A549 (cell line): ENCODE data around the gene ALDH3A2. TPM values are rescaled to one million over a fixed set of nuclear protein-coding genes. Genes with fewer than 3 reads are reported as not detected.

Experiments
- ATAC-seq, 2 experiments: fragments of 200-7000 bp in 1 of 2; fragments of >200 bp in 1 of 2; cut with Nextera tagmentation in 1 of 2; cut with Tn5 transposase in 1 of 2; 3 replicates each; pipeline versions ENCODE4 v1.8.0 to v1.9.1; 2018 to 2020; ENCODE audit warnings: mild to moderate bottlenecking in 1 of 2, moderate library complexity in 1 of 2
- CTCF ChIA-PET: fragments of 300-600 bp; sonication (Branson Sonifier 250); formaldehyde crosslinking; extraction: SDS; loops from one replicate; lab custom pipeline; 2021; ENCODE audit warnings: antibody characterized with exemption, inconsistent platforms; lab: Yijun Ruan, JAX
- POLR2A ChIA-PET: fragments of 350-600 bp; formaldehyde crosslinking; extraction: SDS; loops from one replicate; lab custom pipeline; 2021; ENCODE audit warnings: antibody characterized with exemption, inconsistent platforms; lab: Yijun Ruan, JAX
- DNase-seq, 2 experiments: peaks; one replicate each; pipeline versions ENCODE4 v3.0.0 to v3.0.0-alpha.2; 2011 to 2016; ENCODE audit warnings: low read depth in 1 of 2, low spot score in 1 of 2
- FAIRE-seq: peaks from 2 replicates; lab custom pipeline; 2011; peaks lifted over from hg19 to GRCh38; lab: Jason Lieb, UNC
- H3K27ac ChIP-seq, 2 experiments: fragments of >200 bp; sonication (Bioruptor Twin); formaldehyde crosslinking; 3 replicates each; pipeline ENCODE4 v1.5.1; 2016 to 2017
- H3K4me1 ChIP-seq: fragments of >200 bp; sonication (Bioruptor Twin); formaldehyde crosslinking; 3 replicates; pipeline ENCODE4 v1.6.1; 2016
- H3K4me2 ChIP-seq: fragments of >200 bp; sonication (Bioruptor Twin); formaldehyde crosslinking; 3 replicates; pipeline ENCODE4 v1.6.1; 2016
- H3K4me3 ChIP-seq: fragments of >200 bp; sonication (Bioruptor Twin); formaldehyde crosslinking; 3 replicates; pipeline ENCODE4 v1.5.1; 2016
- H3K9me3 ChIP-seq: fragments of >200 bp; sonication (Bioruptor Twin); formaldehyde crosslinking; 3 replicates; pipeline ENCODE4 v1.6.1; 2016
- CBX2 ChIP-seq: fragments of 200-600 bp; sonication (generic); IDR thresholded peaks from 2 replicates; pipeline ENCODE4 v1.6.1; 2016; ENCODE audit warnings: low read depth, mild to moderate bottlenecking, borderline replicate concordance
- CBX8 ChIP-seq: fragments of 200-600 bp; sonication (generic); IDR thresholded peaks from 2 replicates; pipeline ENCODE4 v1.6.1; 2016
- CHD4 ChIP-seq: fragments of 200-600 bp; sonication (generic); IDR thresholded peaks from 2 replicates; pipeline ENCODE4 v1.6.1; 2016; ENCODE audit warnings: antibody characterized with exemption, mild to moderate bottlenecking, borderline replicate concordance
- EHF ChIP-seq: fragments of 250-450 bp; sonication (Bioruptor Pico); IDR thresholded peaks from 2 replicates; pipeline ENCODE4 v1.5.0; 2020; ENCODE audit warnings: mild to moderate bottlenecking
- EHMT2 ChIP-seq: fragments of 200-600 bp; sonication (generic); IDR thresholded peaks from 2 replicates; pipeline ENCODE4 v1.6.1; 2016; ENCODE audit warnings: antibody characterized with exemption, low read depth, mild to moderate bottlenecking, moderate library complexity
- HDAC2 ChIP-seq: fragments of 200-600 bp; sonication (generic); IDR thresholded peaks from 2 replicates; pipeline ENCODE4 v1.6.1; 2016
- HOXA7 ChIP-seq: fragments of 250-450 bp; sonication (Bioruptor Pico); IDR thresholded peaks from 2 replicates; pipeline ENCODE4 v1.5.0; 2020; ENCODE audit warnings: mild to moderate bottlenecking, moderate library complexity
- HOXB13 ChIP-seq: fragments of 250-450 bp; sonication (Bioruptor Pico); IDR thresholded peaks from 2 replicates; pipeline ENCODE4 v1.5.0; 2020; ENCODE audit warnings: low read depth, mild to moderate bottlenecking, moderate library complexity
- HOXB5 ChIP-seq: fragments of 250-450 bp; sonication (Bioruptor Pico); IDR thresholded peaks from 2 replicates; pipeline ENCODE4 v1.5.0; 2020; ENCODE audit warnings: mild to moderate bottlenecking, moderate library complexity
- KDM1A ChIP-seq: fragments of 200-600 bp; sonication (generic); IDR thresholded peaks from 2 replicates; pipeline ENCODE4 v1.6.1; 2016; ENCODE audit warnings: low read depth, mild to moderate bottlenecking
- KDM5A ChIP-seq: fragments of 200-600 bp; sonication (generic); IDR thresholded peaks from 2 replicates; pipeline ENCODE4 v1.6.1; 2016; ENCODE audit warnings: antibody characterized with exemption, mild to moderate bottlenecking
- MAFK ChIP-seq: fragments of 450-650 bp; IDR thresholded peaks from 2 replicates; pipeline ENCODE4 v1.6.1; 2014; ENCODE audit not compliant: partially characterized antibody
- MAZ ChIP-seq: fragments of 150-350 bp; IDR thresholded peaks from 2 replicates; pipeline ENCODE4 v1.6.1; 2014; ENCODE audit warnings: antibody characterized with exemption, low read depth, low read length, borderline replicate concordance
- MYC ChIP-seq: IDR thresholded peaks from 2 replicates; pipeline ENCODE4 v1.6.1; 2012; ENCODE audit warnings: mild to moderate bottlenecking, inconsistent platforms, low read length, improper control_type of control experiment, borderline replicate concordance
- NFE2L2 ChIP-seq: fragments of 150-350 bp; conservative IDR thresholded peaks from 2 replicates; pipeline ENCODE4 v1.6.1; 2014; ENCODE audit warnings: low read length
- NR3C1 ChIP-seq: fragments of >200 bp; sonication (Bioruptor Twin); formaldehyde crosslinking; IDR thresholded peaks from 3 replicates; pipeline ENCODE4 v1.6.1; 2017
- POLR2A ChIP-seq: IDR thresholded peaks from 2 replicates; pipeline ENCODE4 v1.6.1; 2012; ENCODE audit warnings: mild to moderate bottlenecking, low read length
- POLR2AphosphoS2 ChIP-seq: conservative IDR thresholded peaks from 2 replicates; pipeline ENCODE4 v1.6.1; 2012; ENCODE audit warnings: low read length, improper control_type of control experiment, inconsistent platforms
- RAD21 ChIP-seq, 2 experiments: fragments of >200 bp in 1 of 2; sonication (Bioruptor Twin) in 1 of 2; formaldehyde crosslinking in 1 of 2; IDR thresholded peaks in 1 of 2; conservative IDR thresholded peaks in 1 of 2; 2 replicates in 1 of 2; 3 replicates in 1 of 2; pipeline ENCODE4 v1.6.1; 2012 to 2018; ENCODE audit warnings: inconsistent platforms in 1 of 2
- TFCP2L1 ChIP-seq: fragments of 250-450 bp; sonication (Bioruptor Pico); IDR thresholded peaks from 2 replicates; pipeline ENCODE4 v1.5.0; 2021; ENCODE audit warnings: mild to moderate bottlenecking
- ZFP36 ChIP-seq: fragments of 450-650 bp; IDR thresholded peaks from 2 replicates; pipeline ENCODE4 v1.6.1; 2014; ENCODE audit warnings: borderline replicate concordance; ENCODE audit not compliant: partially characterized antibody
- ZSCAN20 ChIP-seq: fragments of 250-450 bp; sonication (Bioruptor Pico); IDR thresholded peaks from 2 replicates; pipeline ENCODE4 v1.8.0; 2022; ENCODE audit warnings: mild to moderate bottlenecking, moderate library complexity
- WGBS: methylation state at CpG from one replicate; pipeline ENCODE4 v1.1.6; 2017; ENCODE audit errors: missing lambda C conversion rate; 5-methylcytosine and 5-hydroxymethylcytosine counted together
- polyA plus RNA-seq, 4 experiments: library from polyadenylated mRNA; depleted of rRNA in 3 of 4; stranded (reverse); fragments of >200 nt; fragmentation: RNase III in 1 of 4; extraction: RNeasy Plus Mini Kit Qiagen cat#74134 plus additional on column Dnase treatment in 1 of 4; gene quantifications; 2 replicates in 3 of 4; 3 replicates in 1 of 4; pipeline ENCODE4 v1.2.3, GENCODE V29; 2011 to 2017
- TF ChIP-seq, protein P1 (sequence below): fragments of >200 bp; sonication (Bioruptor Twin); formaldehyde crosslinking; IDR thresholded peaks from 2 replicates; pipeline ENCODE4 v1.6.1; 2016
- TF ChIP-seq, protein P2 (sequence below): fragments of 250-450 bp; sonication (Bioruptor Pico); IDR thresholded peaks from 2 replicates; pipeline ENCODE4 v1.5.0; 2020; ENCODE audit warnings: low read depth, mild to moderate bottlenecking, moderate library complexity
- TF ChIP-seq, protein P3 (sequence below): IDR thresholded peaks from 2 replicates; pipeline ENCODE4 v1.6.1; 2012; ENCODE audit warnings: low read depth, borderline replicate concordance

Gene ALDH3A2
- polyA plus RNA-seq, 2 of the 4 experiments (the other 2 are of a cell fraction): 140 to 195 TPM

DNA sequence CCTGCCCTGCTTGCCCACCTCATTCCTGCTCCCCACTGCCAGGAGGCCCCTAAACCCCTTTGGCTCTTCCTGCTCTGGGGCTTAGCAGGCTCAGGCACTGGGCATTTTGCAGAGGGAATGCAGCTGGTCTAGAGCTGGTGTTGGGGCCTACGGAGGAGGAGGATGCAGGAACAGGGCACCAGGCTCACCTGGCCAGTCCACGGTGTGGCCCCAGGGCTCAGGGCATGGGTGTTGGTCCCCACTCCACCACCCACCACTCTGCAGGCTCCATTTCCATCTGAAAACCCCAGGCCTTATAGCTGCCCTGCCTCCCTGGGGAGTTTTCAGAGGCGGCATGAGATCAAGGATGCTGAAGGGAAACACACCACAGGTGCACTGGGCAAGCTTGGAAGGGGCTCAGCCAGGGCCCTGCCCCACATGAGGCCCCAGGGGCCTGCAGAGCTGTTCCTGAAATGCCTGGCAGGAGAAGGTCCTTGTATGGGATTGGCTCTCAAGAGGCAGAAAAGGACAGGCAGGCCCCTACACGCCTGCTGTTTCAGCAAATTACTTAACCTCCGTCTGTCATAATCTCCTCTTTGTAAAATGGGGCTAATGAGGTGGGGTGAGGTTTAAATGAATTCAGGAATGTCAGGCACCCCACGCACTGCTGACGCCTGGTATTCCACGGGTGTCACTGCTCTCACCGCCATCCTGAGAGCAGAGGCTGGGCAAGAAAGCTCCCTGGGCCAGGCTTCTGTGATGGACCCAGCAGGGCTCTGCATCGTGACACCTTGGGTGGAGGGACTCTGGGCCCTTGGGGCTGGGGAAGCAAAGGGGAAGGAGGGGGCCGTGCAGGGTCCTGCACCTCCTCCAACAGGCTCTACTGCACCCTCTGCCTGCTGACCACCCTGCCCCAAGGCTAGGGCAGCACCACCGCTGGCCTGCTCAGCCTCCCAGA lies 58.5 kb downstream of the ALDH3A2 start:
- ATAC-seq: peak in 1 of 2 experiments; percentile 6; a peak in 3 of 6 replicates
- Histone ChIP-seq H3K27ac (peak overlapping the region in 1 of 2 experiments; percentile 25; a peak in 1 of 6 replicates), H3K4me1 (peaks cover 7% of the 10 kb centered on the region; the same call in 1 of the 3 replicates), H3K9me3 (no peaks in the 10 kb centered on the region), H3K4me2 (no peak overlapping the region), H3K4me3 (no peak overlapping the region)
- ChIA-PET CTCF (interaction anchor here (0.9 to 1.4 kb wide), 6 partner anchors 17 to 344 kb away, joined by 3 to 6 read pairs (median 4); partner anchors contain the start of genes ALDH3A2 and B9D1), POLR2A (interaction anchor here (0.9 kb wide), 1 partner anchor 16 kb away, joined by 3 read pairs; no protein-coding TSS in a partner anchor)
- TF ChIP-seq HOXA7 (CRISPR knock-in tag): no peak
- TF ChIP-seq MAFK: no peak
- TF ChIP-seq POLR2A: no peak
- TF ChIP-seq, protein P1, sequence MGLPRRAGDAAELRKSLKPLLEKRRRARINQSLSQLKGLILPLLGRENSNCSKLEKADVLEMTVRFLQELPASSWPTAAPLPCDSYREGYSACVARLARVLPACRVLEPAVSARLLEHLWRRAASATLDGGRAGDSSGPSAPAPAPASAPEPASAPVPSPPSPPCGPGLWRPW: no peak
- TF ChIP-seq HOXB13 (CRISPR knock-in tag): no peak
- TF ChIP-seq, protein P2, sequence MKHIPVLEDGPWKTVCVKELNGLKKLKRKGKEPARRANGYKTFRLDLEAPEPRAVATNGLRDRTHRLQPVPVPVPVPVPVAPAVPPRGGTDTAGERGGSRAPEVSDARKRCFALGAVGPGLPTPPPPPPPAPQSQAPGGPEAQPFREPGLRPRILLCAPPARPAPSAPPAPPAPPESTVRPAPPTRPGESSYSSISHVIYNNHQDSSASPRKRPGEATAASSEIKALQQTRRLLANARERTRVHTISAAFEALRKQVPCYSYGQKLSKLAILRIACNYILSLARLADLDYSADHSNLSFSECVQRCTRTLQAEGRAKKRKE (CRISPR knock-in tag): no peak
- TF ChIP-seq ZFP36: no peak
- TF ChIP-seq ZSCAN20: no peak
- TF ChIP-seq CBX2: no peak
- TF ChIP-seq TFCP2L1: no peak
- no peak for TF ChIP-seq NFE2L2
- no peak for TF ChIP-seq CHD4
- TF ChIP-seq KDM1A: no peak
- no peak for DNase-seq
- WGBS: 85% methylated on average over 11 of the region's 12 CpGs
- FAIRE-seq: no peak

DNA sequence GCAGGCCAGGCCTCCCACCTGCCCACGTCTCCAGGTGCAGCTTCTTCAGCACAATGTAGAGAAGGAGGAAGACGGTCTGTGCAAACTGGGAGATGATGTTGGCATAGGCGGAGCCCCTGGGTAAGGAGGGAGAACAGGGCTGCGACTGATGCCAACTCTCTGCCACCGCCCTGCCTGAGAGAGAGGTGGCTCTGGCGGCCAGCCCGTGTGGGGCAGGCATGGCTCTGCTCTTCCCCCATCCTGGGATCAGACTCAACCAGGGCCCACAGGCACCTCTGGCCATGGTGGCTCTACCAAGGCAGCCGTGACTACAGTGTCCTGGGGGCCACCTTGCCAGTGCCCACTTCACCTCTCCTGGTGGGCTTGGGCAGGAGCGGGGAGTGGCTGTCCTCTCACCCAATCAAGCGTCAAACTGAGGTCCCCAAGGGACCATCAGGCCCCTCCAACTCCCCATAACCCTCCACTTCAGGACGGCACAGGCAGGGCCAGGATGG lies 59.2 kb downstream of the ALDH3A2 start:
- Histone ChIP-seq H3K4me3 (no peak overlapping the region), H3K4me1 (peaks cover 7% of the 10 kb centered on the region; the same call in 1 of the 3 replicates), H3K4me2 (no peak overlapping the region)
- DNase-seq (no peak), ATAC-seq (peak in 1 of 2 experiments; percentile 7; a peak in 1 of 6 replicates)
- CTCF ChIA-PET: interaction anchor here (1.2 to 1.4 kb wide), 2 partner anchors 27 to 59 kb away, joined by 3 to 4 read pairs; partner anchors contain the start of gene ALDH3A2
- no peak for TF ChIP-seq EHMT2
- TF ChIP-seq HOXB5 (CRISPR knock-in tag): no peak
- TF ChIP-seq NR3C1: no peak
- no peak for TF ChIP-seq MYC
- TF ChIP-seq EHF: no peak
- no peak for TF ChIP-seq POLR2A
- TF ChIP-seq HOXA7 (CRISPR knock-in tag): no peak
- TF ChIP-seq HDAC2: no peak
- TF ChIP-seq NFE2L2: no peak
- TF ChIP-seq CBX8: no peak
- TF ChIP-seq, protein P3, sequence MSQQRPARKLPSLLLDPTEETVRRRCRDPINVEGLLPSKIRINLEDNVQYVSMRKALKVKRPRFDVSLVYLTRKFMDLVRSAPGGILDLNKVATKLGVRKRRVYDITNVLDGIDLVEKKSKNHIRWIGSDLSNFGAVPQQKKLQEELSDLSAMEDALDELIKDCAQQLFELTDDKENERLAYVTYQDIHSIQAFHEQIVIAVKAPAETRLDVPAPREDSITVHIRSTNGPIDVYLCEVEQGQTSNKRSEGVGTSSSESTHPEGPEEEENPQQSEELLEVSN: no peak
- TF ChIP-seq POLR2AphosphoS2: no peak
- no peak for TF ChIP-seq RAD21 (conservative IDR thresholded peaks at IDR 0.05 in 1 of 2, IDR thresholded peaks at IDR 0.05 in 1 of 2)
- no peak for TF ChIP-seq KDM5A
- TF ChIP-seq, protein P1: no peak
- no peak for TF ChIP-seq MAZ
- TF ChIP-seq, all 56 proteins: peak for 0
- POLR2A ChIA-PET: no interaction called here
- H3K9me3 ChIP-seq: no peaks in the 10 kb centered on the region
- no peak for FAIRE-seq
- 0 out of 6 replicates have a peak overlapping the region, but pooled peaks of 1 of the 2 experiments have one; percentile 15 for H3K27ac ChIP-seq
- WGBS: 91% methylated on average over 9 of the region's 11 CpGs
